HT1080 (cell line): ENCODE data around the gene JAML. TPM values are rescaled to one million over a fixed set of nuclear protein-coding genes. Genes with fewer than 3 reads are reported as not detected.
"Not testable (repeated sequence)": the region's sequence is repeated elsewhere in the genome, so short reads cannot be mapped to it uniquely, and the experiment has no call there.

Source experiments
- DNase-seq: peaks from one replicate; pipeline ENCODE4 v3.0.0-alpha.2; 2015; ENCODE audit warnings: low read depth
- total RNA-seq: library from RNA; depleted of rRNA; stranded (reverse); fragments of >200 nt; shearing (Covaris generic); gene quantifications from 2 replicates; pipeline ENCODE4 v1.2.3, GENCODE V29; 2014

Gene JAML
- total RNA-seq, 1 experiment from 2014 or later = not detected

- DNase-seq = peak; percentile 43
Observed at GRCh38 chr11:118194835-118195627, 29.8 kb downstream of the JAML start.

GRCh38 chr11:118193910-118194566, 30.8 kb downstream of the JAML start:
- no peak for DNase-seq

- not testable (repeated sequence) for DNase-seq
Observed at GRCh38 chr11:118192817-118193216, 32.0 kb downstream of the JAML start.

GRCh38 chr11:118190942-118191506, 33.8 kb downstream of the JAML start:
- not testable (repeated sequence) for DNase-seq

GRCh38 chr11:118186346-118187107, 38.3 kb downstream of the JAML start:
- no peak for DNase-seq

GRCh38 chr11:118184784-118185579, 39.8 kb downstream of the JAML start:
- no peak for DNase-seq

GRCh38 chr11:118183691-118184090, 41.1 kb downstream of the JAML start:
- DNase-seq = not testable (repeated sequence)

GRCh38 chr11:118180300-118180703, 44.5 kb downstream of the JAML start:
- peak; percentile 48 for DNase-seq

GRCh38 chr11:118176778-118177134, 48.1 kb downstream of the JAML start:
- DNase-seq = no peak

- no peak for DNase-seq
Observed at GRCh38 chr11:118175993-118176777, 48.6 kb downstream of the JAML start, which contains the start of gene SCN2B. Gene SCN2B (minus strand): TSS chr11:118176639. CDS start chr11:118176431, 208 bp downstream.

GRCh38 chr11:118175031-118175992, 49.5 kb downstream of the JAML start:
- peak; percentile 41 for DNase-seq

- no peak for DNase-seq
Observed at GRCh38 chr11:118174006-118174567, 50.7 kb downstream of the JAML start.

- DNase-seq = no peak
Observed at GRCh38 chr11:118172356-118172755, 52.5 kb downstream of the JAML start.

- peak; percentile 45 for DNase-seq
Observed at GRCh38 chr11:118171269-118172062, 53.3 kb downstream of the JAML start.

- DNase-seq = no peak
Observed at GRCh38 chr11:118170882-118171268, 53.9 kb downstream of the JAML start.

- no peak for DNase-seq
Observed at GRCh38 chr11:118170231-118170630, 54.6 kb downstream of the JAML start.

GRCh38 chr11:118169300-118170140, 55.3 kb downstream of the JAML start:
- no peak for DNase-seq
